GM18951 (cell line): Measurements from ENCODE around the gene AVPR1B.
"Not testable (repeated sequence)": the region's sequence is repeated elsewhere in the genome, so short reads cannot be mapped to it uniquely, and the experiment has no call there.

Experiments
- POLR2A ChIP-seq: IDR thresholded peaks from 4 replicates; pipeline ENCODE4 v1.6.1; 2011; ENCODE audit warnings: mild to moderate bottlenecking; ENCODE audit not compliant: insufficient read length, insufficient read depth; ENCODE audit errors: extremely low read depth
- in situ Hi-C: fragments of 300-500 bp; cut with MboI; formaldehyde crosslinking; loops from one replicate; pipeline ENCODE4 v1.12.0; 2022; ENCODE audit warnings: low sequenced_read_pairs, mixed read lengths, inconsistent platforms; ENCODE audit not compliant: unreplicated experiment

Gene AVPR1B

DNA sequence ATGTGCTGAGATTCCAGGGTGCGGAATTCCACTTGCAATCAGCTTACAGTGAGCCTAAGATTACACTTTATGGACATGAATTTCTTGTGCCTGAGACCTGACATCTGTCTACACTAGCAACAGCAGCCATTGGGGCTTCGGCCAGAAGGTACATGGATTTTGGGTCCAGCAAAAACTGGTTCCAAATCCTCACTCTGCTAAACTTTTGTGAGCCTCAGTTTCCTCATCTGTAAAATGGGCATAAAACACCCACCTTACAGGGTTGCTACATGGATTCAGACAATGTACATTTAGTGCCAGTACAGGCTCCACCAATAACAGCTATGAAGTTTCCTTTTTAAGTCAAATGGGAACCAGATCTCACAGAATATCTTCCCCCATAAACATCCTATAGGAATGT is 33.4 kb downstream of the AVPR1B start:
- TF ChIP-seq POLR2A = no peak
- in situ Hi-C loops = no loop called here

DNA sequence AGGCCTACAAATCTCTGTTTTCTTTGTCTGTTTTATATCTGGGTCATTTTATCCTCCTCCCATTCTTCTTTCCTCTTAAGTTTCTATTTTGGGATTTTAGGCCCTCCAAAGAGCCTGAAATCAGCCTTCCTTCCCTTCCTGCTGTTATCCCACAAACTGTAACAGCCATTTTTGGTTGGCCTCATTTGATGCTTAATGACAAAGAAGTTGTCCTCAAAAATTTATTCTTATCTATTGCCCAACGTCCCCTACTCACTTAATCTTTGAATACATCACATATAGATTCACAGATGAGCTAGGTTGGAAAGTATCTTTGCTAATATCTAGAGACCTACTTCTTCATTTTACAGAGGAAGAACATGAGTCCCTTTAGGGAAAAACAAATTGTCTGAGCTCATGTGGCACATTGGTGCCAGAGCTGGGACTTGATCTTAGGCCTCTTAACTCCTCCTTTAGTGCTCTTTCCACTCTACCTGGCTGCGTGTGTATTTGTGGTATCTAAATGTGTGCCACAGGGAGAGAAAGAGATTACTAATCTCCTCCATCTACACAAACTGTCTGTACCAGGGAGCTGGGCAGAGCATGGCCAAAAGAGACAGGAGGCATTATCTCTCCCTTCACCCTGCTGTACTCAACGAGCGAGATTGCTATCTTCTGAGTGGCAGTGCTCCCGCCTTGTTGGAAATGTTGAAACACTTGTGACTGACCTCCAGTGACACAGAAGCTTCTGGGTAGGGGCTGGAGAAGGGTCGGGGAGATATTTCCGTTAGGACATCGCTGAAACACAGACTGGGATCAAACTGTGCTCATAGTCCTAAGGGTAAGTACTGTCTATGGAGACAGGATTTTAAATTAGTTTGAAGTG is 34.1 kb downstream of the AVPR1B start:
- TF ChIP-seq POLR2A = no peak
- in situ Hi-C loops = no loop called here

DNA sequence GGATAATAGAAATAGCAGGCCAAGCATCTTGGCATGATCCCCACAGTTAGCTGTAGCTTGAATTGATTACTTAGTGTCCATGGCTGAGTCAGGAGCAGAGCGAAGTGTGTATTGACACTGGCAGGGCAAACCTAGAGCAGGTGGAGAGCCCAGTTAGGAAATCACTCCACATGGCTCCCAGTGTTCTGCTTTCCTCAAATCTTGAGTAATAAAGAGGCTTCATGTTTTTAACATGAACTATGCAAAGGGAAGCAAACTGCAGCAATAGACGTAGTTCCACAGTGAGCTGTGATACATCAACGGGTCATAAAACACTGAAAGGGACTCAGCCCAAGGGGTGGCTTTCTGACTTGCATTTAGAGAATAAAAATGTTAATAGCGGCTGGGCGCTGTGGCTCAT is 35.3 kb downstream of the AVPR1B start:
- in situ Hi-C loops = no loop called here
- TF ChIP-seq POLR2A = no peak

DNA sequence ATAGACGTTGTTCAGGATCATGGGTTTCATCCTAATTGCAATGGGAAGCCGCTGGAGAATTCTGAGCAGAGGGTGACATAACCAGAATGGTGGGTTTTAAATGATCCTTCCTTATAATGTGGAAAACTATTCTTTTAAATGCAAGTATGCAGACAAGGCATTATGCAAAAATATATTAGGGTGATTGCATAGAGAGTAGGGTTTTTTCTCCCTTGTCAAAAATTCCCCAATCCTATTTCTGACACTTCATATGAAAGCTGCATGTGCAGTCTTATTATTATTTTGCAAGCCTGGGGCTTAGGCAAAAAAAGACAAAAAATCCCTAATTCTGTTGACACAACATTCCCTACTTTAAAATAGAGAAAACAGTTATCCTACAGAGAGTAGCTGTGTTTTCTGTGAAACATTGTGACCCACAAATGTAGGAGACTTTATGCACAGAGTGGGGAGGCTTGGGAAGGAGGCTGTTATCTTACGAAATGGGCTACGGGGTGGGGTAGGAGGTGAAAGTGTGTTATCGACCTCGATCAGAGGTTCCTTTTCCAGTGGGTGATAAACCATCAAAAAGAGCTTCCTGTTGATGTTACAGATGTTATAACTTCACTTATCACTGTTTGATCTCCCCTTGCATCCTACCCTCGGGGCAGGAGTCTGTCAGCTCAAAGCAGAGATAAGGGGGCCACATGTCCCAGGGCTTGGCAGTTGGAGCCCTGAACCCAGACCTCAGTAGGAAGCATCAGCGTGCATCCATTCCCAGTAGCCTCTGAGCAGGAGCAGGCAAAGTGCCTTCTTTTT is 37.0 kb downstream of the AVPR1B start:
- in situ Hi-C loops = no loop called here

DNA sequence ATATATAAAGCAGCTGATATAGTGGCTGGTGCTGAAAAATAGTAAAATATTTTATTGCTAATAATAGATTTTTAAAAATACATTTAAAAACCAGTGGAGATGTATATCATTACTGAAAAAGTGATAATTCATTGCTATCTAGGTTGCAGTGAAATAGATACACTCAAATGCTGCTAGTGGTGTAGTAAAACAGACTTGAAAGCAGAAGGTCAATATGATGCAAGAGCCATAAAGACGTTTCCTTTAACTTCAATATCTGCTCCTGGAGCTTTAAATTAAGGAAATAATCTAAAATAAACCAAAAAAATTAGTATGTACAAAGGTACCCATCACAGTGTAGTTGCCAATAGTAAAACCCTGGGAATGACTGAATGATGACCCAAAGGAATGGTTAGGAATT is 38.1 kb downstream of the AVPR1B start:
- in situ Hi-C loops = no loop called here
- TF ChIP-seq POLR2A = no peak

More for the DNA sequence above, 37.0 kb downstream of the AVPR1B start:
- no peak for TF ChIP-seq POLR2A

DNA sequence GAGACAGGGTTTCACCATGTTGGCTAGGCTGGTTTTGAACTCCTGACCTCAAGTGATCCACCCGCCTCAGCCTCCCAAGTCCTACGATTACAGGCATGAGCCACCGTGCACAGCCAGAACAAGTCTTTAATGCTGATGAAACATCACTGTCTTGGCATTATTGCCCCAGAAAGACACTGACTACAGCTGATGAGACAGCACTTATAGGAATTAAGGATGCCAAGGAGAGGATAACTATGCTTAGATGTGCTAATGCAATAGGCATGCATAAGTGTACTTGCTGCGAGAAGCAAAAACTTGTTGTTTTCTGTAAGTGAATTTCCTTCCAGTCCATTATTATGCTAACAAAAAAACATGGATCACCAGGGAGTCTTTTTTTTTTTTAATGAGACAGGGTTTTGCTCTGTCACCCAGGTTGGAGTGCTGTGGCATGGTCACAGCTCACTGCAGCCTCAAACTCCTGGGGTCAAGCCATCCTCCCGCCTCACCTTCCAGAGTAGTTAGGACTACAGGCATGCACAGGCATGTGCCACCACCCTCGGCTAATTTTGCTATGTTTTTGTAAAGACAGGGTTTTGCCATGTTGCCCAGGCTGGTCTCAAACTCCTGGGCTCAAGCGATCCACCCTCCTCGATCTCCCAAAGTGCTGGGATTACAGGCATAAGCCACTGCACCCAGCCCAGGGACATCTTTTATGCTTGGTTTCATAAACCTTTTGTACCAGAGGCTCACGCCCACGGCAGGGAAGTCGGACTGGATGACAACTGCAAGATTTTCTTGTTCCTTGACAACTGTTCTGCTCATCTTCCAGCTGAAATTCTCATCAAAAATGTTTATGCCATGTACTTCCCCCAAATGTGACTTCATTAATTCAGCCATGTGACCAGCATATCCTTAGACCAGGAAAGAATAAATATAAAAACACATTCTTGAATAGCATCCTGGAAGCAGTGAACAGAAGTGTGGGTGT is 41.1 kb downstream of the AVPR1B start:
- in situ Hi-C loops = no loop called here
- no peak for TF ChIP-seq POLR2A

DNA sequence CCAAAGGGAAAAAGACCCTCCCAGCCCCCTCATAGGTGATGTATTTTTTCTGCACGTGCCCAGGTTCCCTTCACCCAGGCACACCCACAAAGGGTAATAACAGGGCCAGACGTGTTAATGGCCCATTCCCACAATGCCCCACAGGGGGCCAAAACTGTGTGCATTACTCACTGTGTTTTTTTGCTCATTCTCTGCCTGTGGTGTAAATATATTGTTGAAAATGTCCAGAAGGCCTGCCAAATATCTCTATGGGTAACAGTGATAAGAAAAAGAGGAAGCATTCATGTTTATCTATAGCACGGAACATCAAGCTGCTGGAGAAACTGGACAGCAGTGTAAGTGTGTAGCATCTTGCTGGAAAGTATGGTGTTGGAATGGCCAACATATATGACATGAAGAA is 42.3 kb downstream of the AVPR1B start:
- no peak for TF ChIP-seq POLR2A
- in situ Hi-C loops = no loop called here

DNA sequence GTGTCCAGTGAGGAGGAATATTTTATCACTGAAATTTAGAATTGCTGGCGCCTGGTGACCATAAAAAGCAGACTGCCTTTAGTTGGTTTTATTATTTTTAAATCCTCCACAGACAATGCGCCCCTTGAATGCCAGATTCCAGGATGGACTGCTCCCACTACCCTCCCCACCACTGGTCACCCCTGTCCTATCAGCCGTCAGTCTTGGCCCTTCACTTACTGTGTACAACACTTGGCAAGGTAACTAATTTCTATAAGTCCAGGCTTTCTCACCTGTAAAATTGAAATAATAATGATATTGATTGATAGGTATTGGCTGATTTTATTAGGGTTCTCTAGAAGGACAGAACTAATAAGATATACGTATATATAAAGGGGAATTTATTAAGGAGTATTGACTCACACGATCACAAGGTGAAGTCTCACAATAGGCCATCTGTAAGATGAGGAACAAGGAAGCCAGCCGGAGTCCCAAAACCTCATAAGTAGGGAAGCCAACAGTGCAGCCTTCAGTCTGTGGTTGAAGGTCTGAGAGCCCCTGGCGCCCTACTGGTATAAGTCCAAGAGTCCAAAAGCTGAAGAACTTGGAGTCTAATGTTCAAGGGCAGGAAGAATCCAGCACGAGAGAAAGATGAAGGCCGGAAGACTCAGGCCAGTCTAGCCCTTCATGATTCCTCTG is 46.4 kb downstream of the AVPR1B start:
- in situ Hi-C loops = no loop called here
- no peak for TF ChIP-seq POLR2A

DNA sequence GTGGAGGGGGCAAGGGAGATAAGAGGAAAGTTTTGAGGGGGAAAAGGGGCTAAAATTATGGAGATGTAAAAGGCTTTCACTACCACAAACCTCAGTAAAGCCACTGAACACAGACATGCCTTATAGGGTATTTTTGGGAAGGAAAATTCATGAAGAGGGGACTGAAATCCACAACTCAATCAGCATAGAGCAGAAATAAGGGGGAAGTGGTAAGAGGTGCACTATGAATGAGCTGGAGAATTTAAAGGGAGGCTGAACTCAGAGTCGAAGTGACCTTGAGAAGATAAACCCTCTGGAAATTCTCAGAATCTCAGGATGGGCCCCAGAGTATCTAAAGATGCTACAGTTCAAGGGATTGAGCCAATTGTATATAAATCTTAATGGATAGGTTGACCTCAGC is 48.9 kb downstream of the AVPR1B start:
- in situ Hi-C loops = no loop called here
- no peak for TF ChIP-seq POLR2A

DNA sequence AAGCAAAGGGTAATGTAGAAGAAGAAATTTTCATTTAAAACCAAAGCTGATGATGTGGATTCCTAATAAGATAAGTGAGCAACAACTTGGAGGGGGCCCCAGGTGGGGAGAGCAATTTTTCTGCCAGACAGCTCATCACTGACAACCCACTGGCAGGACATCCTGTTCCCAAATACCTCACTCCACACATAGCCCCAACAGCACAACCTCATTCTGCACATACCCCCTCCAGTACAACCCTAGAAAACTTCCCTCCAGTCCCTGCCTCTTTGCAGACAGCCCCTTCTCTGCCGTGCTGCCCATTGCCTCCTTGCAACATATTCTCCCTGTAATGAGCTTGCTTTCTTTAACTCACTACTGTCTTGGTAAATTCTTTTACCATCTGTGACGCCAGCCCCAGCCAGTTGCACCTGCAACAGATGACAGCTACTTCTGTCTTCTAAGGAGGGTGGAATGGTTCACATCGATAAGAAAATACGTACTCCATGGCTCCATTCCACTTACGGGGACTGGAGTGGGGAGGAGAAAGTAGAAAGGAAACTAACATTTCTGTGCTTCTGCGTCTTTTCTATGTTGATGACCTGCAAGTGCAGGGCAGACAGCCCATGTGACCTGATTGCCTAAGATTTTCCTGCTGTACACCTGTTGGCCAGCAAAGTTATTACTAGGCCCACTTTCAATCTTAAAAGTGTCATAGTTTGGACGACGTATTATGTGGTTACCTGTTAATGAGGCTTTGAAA is 49.5 kb downstream of the AVPR1B start:
- in situ Hi-C loops = no loop called here
- TF ChIP-seq POLR2A = peak; percentile 26

DNA sequence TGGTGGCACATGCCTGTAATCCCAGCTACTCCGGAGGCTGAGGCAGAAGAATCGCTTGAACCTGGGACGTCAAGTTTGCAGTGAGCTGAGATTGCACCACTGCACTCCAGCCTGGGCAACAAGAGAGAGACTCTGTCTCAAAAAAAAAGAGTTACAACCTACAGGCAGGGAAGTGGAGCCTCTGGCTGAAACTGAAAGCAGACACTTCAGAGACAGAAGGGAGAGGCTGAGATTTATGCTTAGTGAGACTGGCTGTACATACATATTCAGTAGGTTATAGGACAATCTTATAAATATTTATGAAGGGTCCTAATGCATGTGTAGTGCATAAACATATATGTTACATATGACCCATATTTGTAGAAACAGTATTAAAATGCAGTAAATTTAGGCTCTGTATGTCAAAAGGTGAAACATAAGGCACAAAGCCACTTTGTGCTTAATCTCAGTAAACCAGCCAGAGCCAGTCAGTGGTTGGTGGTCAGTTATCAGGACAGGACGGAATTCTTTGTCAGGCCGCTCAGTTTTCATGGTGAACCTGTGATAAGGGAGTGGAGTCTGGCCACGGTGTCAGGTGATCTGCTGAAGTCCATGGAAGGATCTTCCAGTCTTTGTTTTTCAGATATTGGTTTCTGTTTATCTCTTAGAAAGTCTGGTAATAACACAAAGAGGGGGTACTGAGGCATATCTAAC is 50.6 kb downstream of the AVPR1B start:
- TF ChIP-seq POLR2A = no peak
- in situ Hi-C loops = no loop called here

DNA sequence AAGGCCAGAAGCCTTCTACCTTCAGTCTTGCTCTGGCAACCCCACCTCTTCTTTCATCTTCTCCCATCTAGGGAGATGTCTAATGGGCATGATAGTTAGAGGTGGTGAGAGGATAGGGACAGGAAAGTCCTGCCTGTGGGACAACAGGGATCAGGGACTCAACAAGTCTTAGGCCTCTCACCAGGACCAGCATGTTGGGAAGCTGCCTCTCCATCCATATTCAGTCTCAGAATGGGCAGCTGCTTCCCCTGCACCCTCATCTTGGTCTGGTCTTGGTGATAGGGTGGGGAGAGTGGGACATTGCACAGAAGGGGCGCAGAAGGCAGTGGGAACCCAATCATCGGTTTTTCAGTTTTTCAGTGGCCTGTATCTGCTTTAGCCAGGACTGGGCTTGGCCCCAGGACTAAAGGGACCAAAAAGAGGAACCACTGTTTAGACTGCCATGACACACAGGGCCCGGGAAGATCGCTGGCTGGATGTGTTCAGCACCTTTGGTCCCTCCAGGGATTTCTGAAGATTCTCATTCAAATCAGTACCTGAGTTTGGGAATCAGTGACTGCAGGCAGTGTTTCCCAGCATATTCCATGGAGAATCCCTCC is 51.5 kb downstream of the AVPR1B start:
- TF ChIP-seq POLR2A = no peak
- in situ Hi-C loops = no loop called here

DNA sequence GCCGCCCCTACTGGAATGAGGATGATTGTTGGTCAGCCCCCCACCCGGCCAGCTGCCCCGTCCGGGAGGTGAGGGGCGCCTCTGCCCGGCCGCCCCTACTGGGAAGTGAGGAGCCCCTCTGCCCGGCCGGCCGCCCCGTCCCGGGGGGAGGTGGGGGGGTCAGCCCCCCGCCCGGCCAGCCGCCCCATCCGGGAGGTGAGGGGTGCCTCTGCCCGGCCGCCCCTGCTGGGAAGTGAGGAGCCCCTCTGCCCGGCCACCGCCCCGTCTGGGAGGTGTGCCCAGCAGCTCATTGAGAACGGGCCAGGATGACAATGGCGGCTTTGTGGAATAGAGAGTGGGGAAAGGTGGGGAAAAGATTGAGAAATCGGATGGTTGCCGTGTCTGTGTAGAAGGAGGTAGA is 52.7 kb downstream of the AVPR1B start:
- in situ Hi-C loops = not testable (repeated sequence)

DNA sequence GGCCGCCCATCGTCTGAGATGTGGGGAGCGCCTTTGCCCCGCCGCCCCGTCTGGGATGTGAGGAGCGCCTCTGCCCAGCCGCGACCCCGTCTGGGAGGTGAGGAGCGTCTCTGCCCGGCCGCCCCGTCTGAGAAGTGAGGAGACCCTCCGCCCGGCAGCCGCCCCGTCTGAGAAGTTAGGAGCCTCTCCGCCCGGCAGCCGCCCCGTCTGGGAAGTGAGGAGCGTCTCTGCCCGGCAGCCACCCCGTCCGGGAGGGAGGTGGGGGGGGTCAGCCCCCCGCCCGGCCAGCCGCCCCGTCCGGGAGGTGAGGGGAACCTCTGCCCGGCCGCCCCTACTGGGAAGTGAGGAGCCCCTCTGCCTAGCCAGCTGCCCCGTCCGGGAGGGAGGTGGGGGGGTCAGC is 53.2 kb downstream of the AVPR1B start:
- in situ Hi-C loops = not testable (repeated sequence)
